DND-41 (cell line): ENCODE results near the gene MSI2.

Experiments
- CTCF ChIP-seq: IDR thresholded peaks from 2 replicates; pipeline ENCODE4 v1.5.1; 2012; ENCODE audit warnings: borderline replicate concordance, low read length, moderate library complexity, mild to moderate bottlenecking; ENCODE audit not compliant: poor library complexity, severe bottlenecking; ENCODE audit errors: extremely low read depth
- EZH2 ChIP-seq: IDR thresholded peaks from 3 replicates; pipeline ENCODE4 v1.6.1; 2012; ENCODE audit warnings: borderline replicate concordance, low read depth, mild to moderate bottlenecking, moderate library complexity, low read length, inconsistent platforms; ENCODE audit not compliant: severe bottlenecking

- TF ChIP-seq CTCF (no peak), EZH2 (no peak)
Observed at GRCh38 chr17:57561072-57561861, 304.9 kb downstream of the MSI2 start.
